Testis (tissue), 2 donors: ENCODE measurements around the gene FREM1.

Experiments
- CTCF ChIP-seq, 3 experiments: fragments of 450-650 bp in 2 of 3; fragments of 200-600 bp in 1 of 3; sonication (generic) in 1 of 3; IDR thresholded peaks; one replicate each; pipeline ENCODE4 v1.5.1; 2016 to 2019; ENCODE audit warnings: antibody characterized with exemption in 3 of 3, mild to moderate bottlenecking in 2 of 3, moderate library complexity in 1 of 3
- POLR2A ChIP-seq: fragments of 450-650 bp; IDR thresholded peaks from one replicate; pipeline ENCODE4 v1.6.1; 2017; ENCODE audit warnings: antibody characterized with exemption, mild to moderate bottlenecking, moderate library complexity

- TF ChIP-seq POLR2A (no peak), CTCF (IDR thresholded peaks at IDR 0.05) (no peak)
Observed at GRCh38 chr9:14760060-14760459, 150.2 kb downstream of the FREM1 start.
